Smooth muscle cell (in vitro differentiated cells): ENCODE measurements around the gene SPATS1. TPM values are rescaled to one million over a fixed set of nuclear protein-coding genes. Genes with fewer than 3 reads are reported as not detected.

Experiments used
- DNase-seq: peaks from one replicate; lab custom pipeline; 2025; ENCODE audit not compliant: unreplicated experiment; lab: John Stamatoyannopoulos, UW
- H2AFZ ChIP-seq: fragments of 200-600 bp; sonication (generic); 2 replicates; pipeline ENCODE4 v1.6.0; 2016; ENCODE audit warnings: antibody characterized with exemption, low read depth, mild to moderate bottlenecking
- H3F3A ChIP-seq: fragments of 200-600 bp; sonication (generic); 2 replicates; pipeline ENCODE4 v1.6.0; 2017; ENCODE audit warnings: antibody characterized with exemption, low read depth
- H3K27ac ChIP-seq: fragments of 200-600 bp; sonication (generic); 2 replicates; pipeline ENCODE4 v1.5.1; 2016; ENCODE audit warnings: low read depth, mild to moderate bottlenecking
- H3K27me3 ChIP-seq: fragments of 200-600 bp; sonication (generic); 2 replicates; pipeline ENCODE4 v1.6.1; 2016; ENCODE audit warnings: low read depth, mild to moderate bottlenecking
- H3K36me3 ChIP-seq: fragments of 200-600 bp; sonication (generic); 2 replicates; pipeline ENCODE4 v1.5.1; 2016; ENCODE audit warnings: low read depth
- H3K4me1 ChIP-seq: fragments of 200-600 bp; sonication (generic); 2 replicates; pipeline ENCODE4 v1.5.1; 2016; ENCODE audit warnings: low read depth
- H3K4me2 ChIP-seq: fragments of 200-600 bp; sonication (generic); 2 replicates; pipeline ENCODE4 v1.6.0; 2016; ENCODE audit warnings: mild to moderate bottlenecking
- H3K4me3 ChIP-seq: fragments of 200-600 bp; sonication (generic); 2 replicates; pipeline ENCODE4 v1.5.1; 2016; ENCODE audit warnings: mild to moderate bottlenecking
- H3K79me2 ChIP-seq: fragments of 200-600 bp; sonication (generic); 2 replicates; pipeline ENCODE4 v1.6.0; 2016; ENCODE audit warnings: low read depth, mild to moderate bottlenecking
- H3K9ac ChIP-seq: fragments of 200-600 bp; sonication (generic); 2 replicates; pipeline ENCODE4 v1.6.0; 2016; ENCODE audit warnings: low read depth
- H3K9me3 ChIP-seq: fragments of 200-600 bp; sonication (generic); replicated peaks from 2 replicates; pipeline ENCODE4 v1.5.1; 2016; ENCODE audit warnings: low read depth
- H4K20me1 ChIP-seq: fragments of 200-600 bp; sonication (generic); 2 replicates; pipeline ENCODE4 v1.6.0; 2016; ENCODE audit warnings: low read depth
- CTCF ChIP-seq: fragments of 200-600 bp; sonication (generic); IDR thresholded peaks from 2 replicates; pipeline ENCODE4 v1.5.1; 2017; ENCODE audit warnings: borderline replicate concordance, mild to moderate bottlenecking, antibody characterized with exemption; ENCODE audit not compliant: insufficient read depth, poor library complexity, severe bottlenecking
- WGBS: methylation state at CpG from one replicate; pipeline ENCODE4 v1.1.7; 2016; ENCODE audit warnings: low lambda C conversion rate; 5-methylcytosine and 5-hydroxymethylcytosine counted together
- polyA plus RNA-seq: library from polyadenylated mRNA; unstranded; fragments of >200 nt; fragmentation: Nextera tagmentation; extraction: Ambion mirVana; gene quantifications from 2 replicates; pipeline ENCODE4 v1.2.1, GENCODE V29; 2016
- total RNA-seq: library from RNA; depleted of rRNA; stranded (reverse); fragments of >200 nt; gene quantifications from 2 replicates; pipeline ENCODE4 v1.2.3, GENCODE V29; 2014

Gene SPATS1
- total and polyA plus RNA-seq, 2 experiments from 2014 or later, result not detected

- H4K20me1 ChIP-seq, result no peaks in the 10 kb centered on the region
Measured at GRCh38 chr6:44352259-44352658, 9.8 kb downstream of the SPATS1 start.

GRCh38 chr6:44353336-44353735 lies 10.9 kb downstream of the SPATS1 start:
- H3K9me3 ChIP-seq, result no peaks in the 10 kb centered on the region
- no peak for DNase-seq

More at GRCh38 chr6:44352259-44352658, 9.8 kb downstream of the SPATS1 start:
- no peaks in the 10 kb centered on the region for H3K4me1 ChIP-seq
- H3K36me3 ChIP-seq, result no peaks in the 10 kb centered on the region
- no peak overlapping the region for H3K4me3 ChIP-seq
- H3K9ac ChIP-seq, result no peak overlapping the region
- no peaks in the 10 kb centered on the region for H3K79me2 ChIP-seq
- no peaks in the 10 kb centered on the region for H3K9me3 ChIP-seq
- no peak overlapping the region for H2AFZ ChIP-seq
- no peak for TF ChIP-seq CTCF
- H3K27me3 ChIP-seq, result peaks cover 3% of the 10 kb centered on the region
- H3K27ac ChIP-seq, result no peak overlapping the region
- WGBS, result 92% methylated on average over 4 of the region's 4 CpGs
- no peak for DNase-seq
- no peaks in the 10 kb centered on the region for H3F3A ChIP-seq
- no peak overlapping the region for H3K4me2 ChIP-seq

GRCh38 chr6:44355640-44356039 lies 13.2 kb downstream of the SPATS1 start:
- Histone ChIP-seq H3K9ac (no peak overlapping the region), H4K20me1 (no peaks in the 10 kb centered on the region), H3K79me2 (no peaks in the 10 kb centered on the region), H3K27me3 (peaks cover 3% of the 10 kb centered on the region), H3K4me1 (no peaks in the 10 kb centered on the region), H2AFZ (no peak overlapping the region), H3K4me2 (no peak overlapping the region), H3K9me3 (no peaks in the 10 kb centered on the region), H3K27ac (no peak overlapping the region), H3F3A (no peaks in the 10 kb centered on the region), H3K4me3 (no peak overlapping the region), H3K36me3 (no peaks in the 10 kb centered on the region)
- DNase-seq, result no peak
- 70% methylated on average over 4 of the region's 4 CpGs for WGBS
- TF ChIP-seq CTCF, result no peak

More at GRCh38 chr6:44353336-44353735, 10.9 kb downstream of the SPATS1 start:
- Histone ChIP-seq H4K20me1 (no peaks in the 10 kb centered on the region), H3K79me2 (no peaks in the 10 kb centered on the region), H3K4me2 (no peak overlapping the region), H3K36me3 (no peaks in the 10 kb centered on the region), H3F3A (no peaks in the 10 kb centered on the region), H2AFZ (no peak overlapping the region), H3K27ac (no peak overlapping the region), H3K27me3 (peaks cover 3% of the 10 kb centered on the region), H3K4me3 (no peak overlapping the region), H3K9ac (no peak overlapping the region), H3K4me1 (no peaks in the 10 kb centered on the region)
- 27% methylated on average over 2 of the region's 2 CpGs for WGBS
- no peak for TF ChIP-seq CTCF

GRCh38 chr6:44356487-44356886 lies 14.0 kb downstream of the SPATS1 start:
- no peak for TF ChIP-seq CTCF
- WGBS, result 82% methylated on average over 1 of the region's 1 CpG
- no peak for DNase-seq
- Histone ChIP-seq H4K20me1 (no peaks in the 10 kb centered on the region), H3K36me3 (no peaks in the 10 kb centered on the region), H3K4me3 (no peak overlapping the region), H3K27ac (no peak overlapping the region), H3F3A (no peaks in the 10 kb centered on the region), H2AFZ (no peak overlapping the region), H3K79me2 (no peaks in the 10 kb centered on the region), H3K27me3 (peaks cover 3% of the 10 kb centered on the region), H3K9me3 (no peaks in the 10 kb centered on the region), H3K4me2 (no peak overlapping the region), H3K9ac (no peak overlapping the region), H3K4me1 (no peaks in the 10 kb centered on the region)
